ENCODE measurements around the gene SH2D4B. TPM values are rescaled to one million over a fixed set of nuclear protein-coding genes. Genes with fewer than 3 reads are reported as not detected.

The SH2D4B gene
- not detected in 2 replicates for total RNA-seq (2014; rRNA removed; shearing (Covaris generic))

DNA sequence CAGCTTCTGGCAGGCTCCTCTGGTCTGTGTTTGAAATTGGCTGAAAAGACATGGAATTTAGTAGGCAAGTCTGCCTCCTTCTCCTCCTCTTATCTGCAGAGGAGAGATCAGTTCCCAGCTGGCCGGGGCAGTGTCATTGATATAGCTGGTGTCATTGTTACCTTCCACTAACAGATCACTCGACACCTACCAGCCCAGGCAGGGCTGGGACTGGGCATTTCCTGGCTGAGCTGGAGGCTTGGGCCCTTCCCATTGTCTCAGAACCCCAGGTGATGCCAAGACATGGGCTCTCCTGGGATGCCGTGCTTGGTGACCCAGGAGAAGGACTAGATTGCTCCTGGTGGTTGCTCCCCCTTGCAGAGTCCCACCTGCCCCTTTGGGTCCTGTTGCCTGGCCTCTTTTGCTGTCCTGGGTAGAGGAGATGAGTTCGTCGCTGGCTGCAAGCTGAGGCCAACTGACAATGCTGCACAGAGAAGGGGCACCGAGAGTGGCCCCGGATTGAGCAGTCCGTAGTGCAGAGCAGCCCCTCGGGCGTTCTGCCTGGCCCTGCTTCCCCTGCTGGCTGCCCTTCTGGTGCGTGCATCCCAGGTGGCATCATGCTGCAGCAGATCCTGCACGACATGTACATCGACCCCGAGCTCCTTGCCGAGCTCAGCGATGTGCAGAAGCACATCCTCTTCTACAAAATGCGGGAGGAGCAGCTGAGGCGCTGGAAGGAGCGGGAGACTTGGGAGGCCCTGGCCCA is at the start of gene SH2D4B:
TSS of gene SH2D4B (plus strand) at position 167 of the 745 bp plus-strand sequence. CDS start at position 597, 430 bp downstream.
- Histone ChIP-seq H3K4me3 (no peak within 1 kb of the TSS), H3K9me3 (replicated peaks) (no peaks in the 10 kb centered on the region), H3K4me1 (no peaks in the 10 kb centered on the region), H3K27ac (no peak within 1 kb of the TSS), H3K36me3 (no peaks in the 10 kb centered on the region), H3K27me3 (no peaks in the 10 kb centered on the region)
- no peak for DNase-seq

DNA sequence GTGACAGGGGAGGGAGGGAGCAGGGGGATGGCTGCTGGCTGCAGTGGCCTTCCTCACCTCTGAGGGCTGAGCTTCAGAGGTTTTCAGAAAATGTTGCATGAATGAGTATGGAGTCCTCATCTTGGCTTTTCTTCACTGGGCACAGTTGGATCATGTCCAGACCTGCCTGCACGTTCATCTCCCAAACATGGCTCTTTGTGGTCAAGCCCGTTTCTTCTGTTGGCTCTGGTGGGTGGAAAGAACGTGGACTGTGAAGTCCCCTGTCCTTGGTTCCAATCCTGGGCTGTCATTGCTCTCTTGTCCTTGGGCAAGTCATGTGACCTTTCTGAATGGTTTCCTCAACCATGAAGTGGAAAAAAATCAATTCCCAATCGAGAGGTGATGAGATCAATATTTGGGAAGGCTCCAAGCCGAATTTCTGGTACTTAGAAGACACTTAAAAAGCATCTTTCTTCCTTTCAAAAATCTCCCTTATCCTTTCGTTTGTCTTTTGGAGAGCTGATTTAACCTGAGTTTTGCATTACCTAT is 49.1 kb upstream of the SH2D4B start:
- peaks cover 27% of the 10 kb centered on the region for H3K36me3 ChIP-seq
- no peaks in the 10 kb centered on the region for H3K4me1 ChIP-seq
- DNase-seq = no peak
- no peaks in the 10 kb centered on the region for H3K9me3 ChIP-seq (replicated peaks)
- no peak overlapping the region for H3K4me3 ChIP-seq
- H3K27me3 ChIP-seq = no peaks in the 10 kb centered on the region
- no peak overlapping the region for H3K27ac ChIP-seq

DNA sequence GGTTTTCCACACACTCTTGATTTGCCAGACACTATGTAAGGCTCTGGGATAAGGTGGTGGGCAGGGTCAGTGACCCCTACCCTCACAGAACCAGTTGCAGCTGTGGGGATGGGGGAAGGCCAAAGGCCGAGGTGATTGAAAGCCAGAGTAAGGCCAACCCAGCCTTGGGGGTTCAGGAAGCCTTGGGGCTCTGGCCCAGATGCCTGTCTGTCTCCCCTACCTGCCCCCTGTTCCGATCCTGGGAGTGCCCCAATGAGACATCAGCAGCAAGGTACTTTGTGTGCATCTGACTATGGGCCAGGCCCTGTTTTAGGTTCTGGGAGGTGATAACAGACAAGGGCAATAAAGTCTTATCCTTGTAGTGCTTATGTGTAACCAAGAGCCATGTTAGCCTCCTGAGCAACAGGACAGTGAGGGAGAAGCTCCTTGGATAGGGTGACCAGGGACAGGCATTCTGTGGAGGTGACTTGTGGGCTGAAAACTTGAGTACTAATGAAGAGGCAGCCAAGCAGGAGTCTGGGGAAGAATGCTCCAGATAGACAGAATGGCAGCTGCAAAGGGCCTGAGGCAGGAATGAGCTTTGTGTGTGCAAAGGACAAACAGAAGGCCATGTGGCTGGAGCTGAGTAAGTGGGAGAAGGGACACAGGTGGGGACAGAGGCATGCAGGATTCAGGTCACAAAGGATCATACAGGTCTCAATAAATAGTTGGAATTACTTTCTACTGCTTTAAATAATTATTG is 48.2 kb upstream of the SH2D4B start:
- Histone ChIP-seq H3K27me3 (no peaks in the 10 kb centered on the region), H3K4me3 (no peak overlapping the region), H3K4me1 (no peaks in the 10 kb centered on the region), H3K9me3 (replicated peaks) (no peaks in the 10 kb centered on the region), H3K36me3 (peaks cover 25% of the 10 kb centered on the region), H3K27ac (no peak overlapping the region)
- DNase-seq = no peak

DNA sequence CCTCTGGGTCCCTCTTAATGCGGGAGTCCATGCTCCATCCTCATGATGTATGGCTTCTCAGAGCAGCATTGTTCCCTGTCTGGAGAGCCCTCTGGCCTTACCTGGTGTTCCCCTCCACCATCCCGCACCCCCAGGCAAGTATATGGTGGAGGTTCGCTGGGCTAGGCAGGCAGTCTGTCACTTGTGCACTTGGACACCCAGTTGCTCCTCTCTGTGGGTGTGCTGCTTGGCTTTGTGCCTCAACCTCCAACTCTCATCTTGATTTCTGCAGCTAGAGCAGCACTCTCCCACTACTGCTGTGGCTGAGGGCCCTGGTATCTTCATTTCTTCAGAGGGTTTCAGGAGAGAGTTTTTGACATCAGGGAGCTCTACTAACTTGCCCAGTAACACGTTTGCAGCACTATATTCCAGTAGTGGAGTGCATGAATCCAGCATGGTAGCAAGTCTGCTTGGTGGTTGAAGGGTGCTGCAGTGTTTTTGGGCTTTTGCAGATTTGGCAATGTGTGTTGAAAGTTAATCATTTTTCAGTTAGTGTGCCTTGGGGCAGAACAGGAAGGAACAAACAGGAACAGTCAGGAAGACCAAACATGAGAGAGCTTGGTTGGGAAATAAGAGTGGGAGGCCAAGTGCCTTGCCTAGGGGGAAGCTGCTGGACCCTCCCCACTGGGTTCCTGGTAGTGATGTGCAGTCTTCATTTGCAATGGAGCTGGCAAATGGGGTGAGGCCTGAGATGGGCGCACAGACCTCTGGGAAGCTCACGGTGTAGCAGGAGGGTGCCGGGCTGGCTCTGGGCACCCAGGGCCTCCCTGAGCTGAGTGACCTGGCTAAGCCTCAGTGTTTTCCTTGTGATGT is 46.2 kb upstream of the SH2D4B start:
- H3K9me3 ChIP-seq (replicated peaks) = no peaks in the 10 kb centered on the region; the same call in 1 of the 2 replicates
- H3K36me3 ChIP-seq = peaks cover 38% of the 10 kb centered on the region
- H3K4me3 ChIP-seq = no peak overlapping the region

DNA sequence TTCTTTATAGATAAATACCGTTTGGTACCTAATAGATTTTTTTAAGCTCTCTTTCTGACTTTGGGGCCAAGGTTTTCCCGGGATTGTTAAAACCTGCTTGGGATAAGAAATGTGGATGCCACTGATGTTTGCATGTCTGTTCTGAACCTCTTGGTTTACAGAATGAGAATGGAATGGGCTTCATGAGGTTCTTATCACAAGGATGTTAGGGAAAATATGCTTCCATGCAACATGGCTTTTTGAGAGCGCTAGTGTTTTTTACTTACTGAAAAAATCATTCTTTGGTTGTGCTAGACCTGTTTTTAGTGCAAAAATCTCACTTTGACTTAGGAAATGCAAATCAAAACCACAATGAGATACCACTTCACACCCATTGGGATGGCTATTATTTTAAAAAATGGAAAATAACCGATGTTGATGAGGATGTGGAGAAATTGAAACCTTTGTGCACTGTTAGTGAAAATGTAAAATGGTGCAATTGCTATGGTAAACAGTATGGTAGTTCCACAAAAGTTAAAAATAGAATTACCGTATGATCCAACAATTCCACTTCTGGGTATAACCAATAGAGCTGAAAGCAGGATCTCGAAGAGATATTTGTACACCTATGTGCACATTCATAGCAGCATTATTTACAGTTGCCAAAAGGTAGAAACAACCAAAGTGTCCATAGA is 44.7 kb upstream of the SH2D4B start:
- H3K27ac ChIP-seq = no peak overlapping the region
- H3K27me3 ChIP-seq = no peaks in the 10 kb centered on the region

More for the DNA sequence above, 46.2 kb upstream of the SH2D4B start:
- Histone ChIP-seq H3K4me1 (no peaks in the 10 kb centered on the region), H3K27me3 (no peaks in the 10 kb centered on the region), H3K27ac (no peak overlapping the region)
- DNase-seq = no peak

DNA sequence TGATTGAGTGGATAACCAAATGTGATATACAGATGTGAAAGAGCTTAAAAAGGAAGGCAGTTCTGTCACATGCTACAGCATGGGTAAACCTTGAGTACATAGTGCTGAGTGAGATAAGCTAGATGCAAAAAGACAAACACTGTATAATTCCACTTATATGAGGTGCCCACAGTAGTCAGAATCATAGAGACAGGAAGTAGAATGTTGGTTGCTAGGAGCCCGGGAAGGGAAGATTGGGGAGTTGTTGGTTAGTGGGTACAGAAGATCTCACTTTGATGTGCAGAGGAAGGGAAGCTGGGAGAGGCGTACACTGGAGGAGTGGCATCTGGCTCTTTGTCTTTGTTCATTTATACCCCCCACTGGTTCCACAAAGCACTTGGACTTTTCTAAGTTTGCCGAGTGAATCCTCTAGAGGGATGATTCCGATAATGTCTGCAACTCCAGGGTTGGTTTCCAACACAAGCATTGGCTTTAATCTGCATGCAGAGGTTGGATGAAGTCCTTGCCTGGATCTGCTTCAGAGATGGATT is 44.1 kb upstream of the SH2D4B start:
- Histone ChIP-seq H3K4me3 (no peak overlapping the region), H3K36me3 (peaks cover 42% of the 10 kb centered on the region), H3K9me3 (replicated peaks) (peaks cover 4% of the 10 kb centered on the region; the same call in 1 of the 2 replicates), H3K27me3 (no peaks in the 10 kb centered on the region), H3K4me1 (no peaks in the 10 kb centered on the region; the same call in 1 of the 2 replicates), H3K27ac (no peak overlapping the region)
- DNase-seq = no peak

More for the DNA sequence above, 44.7 kb upstream of the SH2D4B start:
- peaks cover 4% of the 10 kb centered on the region; the same call in 1 of the 2 replicates for H3K9me3 ChIP-seq (replicated peaks)
- no peak overlapping the region for H3K4me3 ChIP-seq
- H3K4me1 ChIP-seq = no peaks in the 10 kb centered on the region; the same call in 1 of the 2 replicates
- DNase-seq = no peak
- H3K36me3 ChIP-seq = peaks cover 43% of the 10 kb centered on the region

DNA sequence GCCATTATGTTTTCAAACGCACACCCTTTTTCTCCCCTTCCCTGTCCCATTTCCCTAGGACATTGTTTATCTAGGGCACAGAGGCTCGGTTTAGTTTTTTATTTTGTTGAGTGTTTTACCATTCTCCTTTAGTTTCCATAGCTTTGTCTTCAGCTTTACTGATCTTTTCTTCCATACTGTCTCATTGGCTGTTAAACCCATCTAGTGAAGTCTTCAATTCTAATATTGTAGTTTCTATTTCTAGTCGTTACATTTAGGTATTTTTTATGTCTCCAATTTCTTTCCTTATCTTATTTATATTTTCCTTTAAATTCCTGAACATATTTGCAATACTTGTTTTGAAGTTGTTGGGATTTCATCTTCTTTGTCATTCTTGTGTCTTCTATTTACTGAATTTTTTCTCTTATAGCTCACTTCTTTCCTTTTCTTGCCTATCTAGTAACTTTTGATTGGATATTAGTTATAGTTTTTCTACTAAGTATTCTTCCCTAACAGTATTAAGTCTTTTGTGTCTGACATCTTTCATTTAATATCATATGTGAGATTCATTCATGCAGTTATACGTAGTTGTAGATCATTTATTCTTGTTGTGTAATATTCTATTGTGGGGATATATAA is 41.0 kb upstream of the SH2D4B start:
- no peak overlapping the region for H3K27ac ChIP-seq

DNA sequence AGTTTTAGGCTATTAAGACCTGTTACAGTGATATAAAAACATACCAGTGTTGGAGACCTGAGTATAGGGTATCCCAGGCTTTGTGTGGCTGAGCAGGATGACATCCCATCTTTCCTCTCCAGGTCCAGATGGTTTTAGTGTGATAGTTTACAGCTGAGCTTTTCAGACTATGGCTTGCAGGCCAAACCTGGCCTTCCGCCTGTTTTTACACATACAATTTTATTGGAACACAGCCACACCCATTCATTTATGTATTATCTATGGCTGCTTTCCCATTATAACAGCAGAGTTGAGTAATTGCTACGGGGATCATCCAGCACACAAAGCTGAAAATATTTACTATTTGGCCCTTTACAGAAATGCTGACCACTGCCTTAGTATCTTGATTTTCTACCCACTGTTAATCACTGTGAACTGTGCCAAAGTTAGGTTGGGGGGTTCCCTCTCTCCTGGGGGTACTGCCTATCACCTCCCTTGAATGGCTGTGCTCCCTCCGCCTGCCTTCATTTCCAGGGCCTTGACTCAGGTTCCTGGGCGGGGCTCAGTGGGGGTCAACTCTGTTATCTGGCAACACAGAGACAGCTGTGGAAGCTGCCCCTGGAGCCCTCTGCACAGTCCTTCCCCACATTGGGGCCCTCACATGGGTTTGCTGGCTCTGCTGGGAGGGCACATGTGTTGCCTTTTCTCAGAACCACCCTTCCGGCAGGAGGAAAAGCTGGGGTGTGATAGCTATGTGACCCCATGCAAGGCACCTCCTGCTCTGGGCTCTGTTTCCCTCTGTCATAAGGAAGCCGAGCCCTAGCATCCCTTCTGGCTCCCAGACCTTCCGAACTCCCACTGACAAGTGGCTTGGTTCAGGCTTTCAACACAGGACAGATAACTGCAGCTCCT is 40.3 kb upstream of the SH2D4B start:
- H3K27me3 ChIP-seq = no peaks in the 10 kb centered on the region
- peaks cover 18% of the 10 kb centered on the region for H3K36me3 ChIP-seq
- H3K27ac ChIP-seq = no peak overlapping the region
- peak; percentile 33 to 35 for DNase-seq
- peaks cover 1% of the 10 kb centered on the region; the same call in 1 of the 2 replicates for H3K4me1 ChIP-seq
- peaks cover 4% of the 10 kb centered on the region; the same call in 1 of the 2 replicates for H3K9me3 ChIP-seq (replicated peaks)
- H3K4me3 ChIP-seq = no peak overlapping the region

More for the DNA sequence above, 41.0 kb upstream of the SH2D4B start:
- H3K4me1 ChIP-seq = no peaks in the 10 kb centered on the region; the same call in 1 of the 2 replicates
- H3K36me3 ChIP-seq = peaks cover 24% of the 10 kb centered on the region
- H3K9me3 ChIP-seq (replicated peaks) = peaks cover 4% of the 10 kb centered on the region; the same call in 1 of the 2 replicates
- no peak overlapping the region for H3K4me3 ChIP-seq
- DNase-seq = no peak
- H3K27me3 ChIP-seq = no peaks in the 10 kb centered on the region

DNA sequence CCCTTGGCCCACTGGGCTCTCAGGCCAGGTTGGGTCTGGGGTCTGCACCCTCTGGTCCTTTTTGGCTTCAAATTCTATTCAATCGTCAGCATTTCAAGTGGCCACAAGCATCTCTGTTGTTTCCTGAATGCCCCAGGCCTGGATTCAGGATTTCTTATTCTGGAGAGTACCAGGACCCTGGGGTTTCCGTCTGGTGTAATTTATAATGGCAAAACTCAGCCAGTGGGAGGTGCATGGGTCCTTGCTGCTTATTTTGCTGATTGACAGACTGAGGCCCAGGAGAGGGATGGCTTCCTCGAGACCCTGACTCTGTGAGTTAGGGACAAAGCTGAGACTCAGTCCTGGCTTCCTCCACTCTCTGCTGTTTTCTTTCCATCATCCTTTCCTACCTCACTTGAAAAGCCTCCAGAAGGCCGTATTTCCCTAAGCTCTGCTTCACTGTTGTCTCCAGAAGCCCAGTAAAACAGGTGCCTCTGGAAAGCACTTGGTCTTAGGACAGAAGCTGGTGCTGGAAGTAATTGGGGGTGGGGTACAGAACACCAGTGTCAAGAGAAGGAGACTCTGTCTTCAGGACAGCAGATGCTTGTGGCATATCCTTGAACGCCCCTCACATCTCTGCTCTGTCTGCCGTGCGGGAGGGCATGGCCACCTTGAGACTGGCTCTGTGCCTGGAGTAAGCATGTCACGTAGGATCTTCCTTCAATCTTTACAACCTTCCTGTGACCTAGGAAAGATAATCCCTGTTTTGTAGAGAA is 39.4 kb upstream of the SH2D4B start:
- H3K27ac ChIP-seq = no peak overlapping the region
- H3K4me1 ChIP-seq = peaks cover 6% of the 10 kb centered on the region; the same call in 1 of the 2 replicates
- H3K9me3 ChIP-seq (replicated peaks) = peaks cover 4% of the 10 kb centered on the region; the same call in 1 of the 2 replicates
- H3K27me3 ChIP-seq = no peaks in the 10 kb centered on the region
- peaks cover 18% of the 10 kb centered on the region for H3K36me3 ChIP-seq
- DNase-seq = no peak
- no peak overlapping the region for H3K4me3 ChIP-seq

DNA sequence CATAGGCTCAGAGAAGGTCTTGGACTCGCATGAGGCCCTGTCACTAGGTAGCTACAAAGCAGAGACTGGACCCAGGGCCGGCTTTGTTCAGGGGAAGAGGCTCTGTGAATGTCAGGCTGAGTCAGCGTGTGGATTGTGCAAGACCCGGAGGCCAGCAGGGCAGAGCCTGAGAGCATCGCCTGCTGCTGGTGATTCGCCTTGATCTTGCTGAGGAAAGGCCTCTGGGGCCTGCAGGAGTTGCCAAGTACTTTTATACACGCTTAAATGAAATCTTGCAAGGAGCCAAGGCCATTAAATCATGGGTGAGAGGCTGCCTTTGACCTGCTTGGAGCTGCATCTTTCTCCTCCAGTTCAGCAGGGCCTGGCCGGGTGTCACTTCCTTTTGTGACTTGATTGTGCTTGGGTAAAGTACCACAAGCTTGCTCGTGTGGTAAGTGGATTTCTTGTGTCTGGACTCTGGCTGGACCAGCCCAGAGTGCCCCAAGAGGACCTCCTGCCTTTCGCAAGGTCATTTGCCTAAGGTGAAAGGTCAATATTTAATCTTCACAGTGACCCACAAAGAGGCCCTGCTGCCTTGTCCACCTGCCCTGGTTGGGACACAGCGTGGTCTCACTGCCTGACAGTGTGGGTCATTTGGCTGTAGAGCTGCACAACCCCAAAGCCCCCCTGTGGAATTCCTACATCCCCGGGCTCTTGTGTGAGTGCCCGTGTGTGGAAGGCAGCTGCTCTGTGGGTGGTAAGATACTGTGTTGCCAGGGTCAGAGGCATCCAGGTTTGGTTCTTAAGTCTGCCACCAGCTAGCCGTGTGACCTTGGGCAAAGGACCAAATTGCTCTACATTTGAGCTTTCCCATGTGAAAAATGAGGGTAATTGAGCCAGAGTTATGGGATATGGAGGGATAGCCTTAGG is 38.6 kb upstream of the SH2D4B start:
- DNase-seq = no peak
- Histone ChIP-seq H3K4me3 (no peak overlapping the region), H3K27ac (no peak overlapping the region), H3K27me3 (no peaks in the 10 kb centered on the region), H3K9me3 (replicated peaks) (peaks cover 4% of the 10 kb centered on the region; the same call in 1 of the 2 replicates), H3K4me1 (peaks cover 6% of the 10 kb centered on the region; the same call in 1 of the 2 replicates), H3K36me3 (peaks cover 18% of the 10 kb centered on the region)

Data from SJCRH30 (cell line).